ENCODE results near the gene BZW2. TPM values are rescaled to one million over a fixed set of nuclear protein-coding genes. Genes with fewer than 3 reads are reported as not detected.
A peak's percentile ranks its signal among the peaks of the same experiment; 100 is the strongest.

The BZW2 gene
- total RNA-seq, 1 experiment from 2014 or later: 80.9 TPM

DNA sequence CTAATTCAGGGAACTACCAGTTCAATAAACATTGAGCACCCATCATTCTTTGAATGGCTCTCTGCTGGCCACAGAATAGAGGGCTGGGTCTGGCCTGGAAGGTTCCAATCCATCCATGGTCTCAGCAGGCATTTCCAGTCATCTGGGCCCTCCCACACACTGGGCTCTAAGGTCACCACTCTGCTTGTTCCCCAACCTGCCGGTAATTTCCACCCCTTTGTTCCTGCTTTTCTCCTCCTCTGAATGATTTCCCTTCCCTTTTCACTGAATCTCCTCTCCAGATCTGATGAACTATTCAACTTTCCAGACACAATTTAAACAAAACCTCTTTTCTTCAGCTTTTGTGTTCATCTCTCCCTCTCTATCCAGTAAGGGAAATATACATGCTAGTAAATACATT lies 2.6 kb downstream of the BZW2 start:
- peak overlapping the region; percentile 49 for H3K27ac ChIP-seq (ENCODE audit: low read length)
- no TSS peak for BruUV-seq (replicated peaks)
- peaks cover 43% of the 10 kb centered on the region for H3K4me1 ChIP-seq (ENCODE audit: control insufficient read depth, insufficient read depth, low read length)
- DNase-seq (ENCODE audit: low read depth, low spot score) (no peak), ATAC-seq (no peak)
- no peaks in the 10 kb centered on the region; the same call in 1 of the 2 replicates for H3K36me3 ChIP-seq (ENCODE audit: control insufficient read depth, insufficient read depth, low read length)
- TF ChIP-seq, protein P1, sequence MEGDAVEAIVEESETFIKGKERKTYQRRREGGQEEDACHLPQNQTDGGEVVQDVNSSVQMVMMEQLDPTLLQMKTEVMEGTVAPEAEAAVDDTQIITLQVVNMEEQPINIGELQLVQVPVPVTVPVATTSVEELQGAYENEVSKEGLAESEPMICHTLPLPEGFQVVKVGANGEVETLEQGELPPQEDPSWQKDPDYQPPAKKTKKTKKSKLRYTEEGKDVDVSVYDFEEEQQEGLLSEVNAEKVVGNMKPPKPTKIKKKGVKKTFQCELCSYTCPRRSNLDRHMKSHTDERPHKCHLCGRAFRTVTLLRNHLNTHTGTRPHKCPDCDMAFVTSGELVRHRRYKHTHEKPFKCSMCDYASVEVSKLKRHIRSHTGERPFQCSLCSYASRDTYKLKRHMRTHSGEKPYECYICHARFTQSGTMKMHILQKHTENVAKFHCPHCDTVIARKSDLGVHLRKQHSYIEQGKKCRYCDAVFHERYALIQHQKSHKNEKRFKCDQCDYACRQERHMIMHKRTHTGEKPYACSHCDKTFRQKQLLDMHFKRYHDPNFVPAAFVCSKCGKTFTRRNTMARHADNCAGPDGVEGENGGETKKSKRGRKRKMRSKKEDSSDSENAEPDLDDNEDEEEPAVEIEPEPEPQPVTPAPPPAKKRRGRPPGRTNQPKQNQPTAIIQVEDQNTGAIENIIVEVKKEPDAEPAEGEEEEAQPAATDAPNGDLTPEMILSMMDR (IDR thresholded peaks at IDR 0.05): no peak
- TF ChIP-seq REST (IDR thresholded peaks at IDR 0.05; ENCODE audit: insufficient read depth in 1 of 2, low read depth in 2 of 2, low read length in 1 of 2): no peak
- no peak for TF ChIP-seq TCF7L2 (IDR thresholded peaks at IDR 0.05; ENCODE audit: low read depth, low read length)
- no peak for TF ChIP-seq SIN3A (IDR thresholded peaks at IDR 0.05; ENCODE audit: borderline replicate concordance, insufficient read depth, low read depth, low read length)
- no peak for TF ChIP-seq POLR2AphosphoS5 (IDR thresholded peaks at IDR 0.05; ENCODE audit: low read depth, low read length)
- H3K9me3 ChIP-seq (ENCODE audit: control insufficient read depth, insufficient read depth, low read depth, low read length): no peaks in the 10 kb centered on the region
- ChIA-PET CTCF (no interaction called here), POLR2A (no interaction called here)
- no peaks in the 10 kb centered on the region for H3K27me3 ChIP-seq (ENCODE audit: control insufficient read depth, insufficient read depth, low read length)
- peak overlapping the region in 1 of 2 experiments; percentile 18; a peak in 3 of 4 replicates for H3K4me3 ChIP-seq (ENCODE audit: low read depth in 2 of 2, low read length in 2 of 2)
- in situ Hi-C loops (cut with HindIII; ENCODE audit: low pct_unique_long_range_greater_than_20kb, low sequenced_read_pairs): no loop called here
- intact Hi-C loops (cut with micrococcal nuclease; ENCODE audit: unreplicated experiment): no loop called here

GRCh38 chr7:16649196-16649595 lies 3.2 kb downstream of the BZW2 start:
- no peaks in the 10 kb centered on the region; the same call in 1 of the 2 replicates for H3K36me3 ChIP-seq (ENCODE audit: control insufficient read depth, insufficient read depth, low read length)
- CTCF ChIA-PET: no interaction called here
- H3K4me1 ChIP-seq (ENCODE audit: control insufficient read depth, insufficient read depth, low read length): peaks cover 37% of the 10 kb centered on the region
- H3K9me3 ChIP-seq (ENCODE audit: control insufficient read depth, insufficient read depth, low read depth, low read length): no peaks in the 10 kb centered on the region
- no peaks in the 10 kb centered on the region for H3K27me3 ChIP-seq (ENCODE audit: control insufficient read depth, insufficient read depth, low read length)
- TF ChIP-seq, protein P1 (IDR thresholded peaks at IDR 0.05): no peak
- TF ChIP-seq REST (IDR thresholded peaks at IDR 0.05; ENCODE audit: insufficient read depth in 1 of 2, low read depth in 2 of 2, low read length in 1 of 2) (no peak), SIN3A (IDR thresholded peaks at IDR 0.05; ENCODE audit: borderline replicate concordance, insufficient read depth, low read depth, low read length) (no peak), TCF7L2 (IDR thresholded peaks at IDR 0.05; ENCODE audit: low read depth, low read length) (no peak), POLR2AphosphoS5 (IDR thresholded peaks at IDR 0.05; ENCODE audit: low read depth, low read length) (no peak)
- peak overlapping the region; percentile 49 for H3K27ac ChIP-seq (ENCODE audit: low read length)
- in situ Hi-C loops (cut with HindIII; ENCODE audit: low pct_unique_long_range_greater_than_20kb, low sequenced_read_pairs): no loop called here
- intact Hi-C loops (cut with micrococcal nuclease; ENCODE audit: unreplicated experiment): no loop called here
- ATAC-seq (no peak), DNase-seq (ENCODE audit: low read depth, low spot score) (no peak)
- no TSS peak for BruUV-seq (replicated peaks)
- peak overlapping the region in 1 of 2 experiments; percentile 18; a peak in 1 of 4 replicates for H3K4me3 ChIP-seq (ENCODE audit: low read depth in 2 of 2, low read length in 2 of 2)
- POLR2A ChIA-PET: no interaction called here

Measured in Panc1 (cell line).